Measurements from ENCODE around the gene PIGC.

PIGC gene

GRCh38 chr1:172443666-172444453 is at the start of gene PIGC:
PIGC (minus strand) TSS chr1:172444069; CDS start chr1:172442622, 1,447 bp downstream.
- no peaks in the 10 kb centered on the region for H3K27me3 ChIP-seq (ENCODE audit: control insufficient read depth, insufficient read depth, low read length)
- H3K36me3 ChIP-seq (ENCODE audit: control insufficient read depth, insufficient read depth, low read length): peaks cover 11% of the 10 kb centered on the region
- no peaks in the 10 kb centered on the region for H3K9me3 ChIP-seq (ENCODE audit: control insufficient read depth, insufficient read depth, low read depth, low read length)
- H3K27ac ChIP-seq (ENCODE audit: low read depth, low read length): peak within 1 kb of the TSS; percentile 80
- 0 out of 2 replicates have a peak, but pooled peaks cover 4% of the 10 kb centered on the region for H3K4me1 ChIP-seq (ENCODE audit: control insufficient read depth, insufficient read depth, low read length)
- H3K4me3 ChIP-seq (ENCODE audit: low read depth, low read length): peak within 1 kb of the TSS; percentile 76
- peak within 1 kb of the TSS; percentile 88 for H3K9ac ChIP-seq (ENCODE audit: low read length)

GRCh38 chr1:172492421-172492820 is 48.6 kb upstream of the PIGC start:
- Histone ChIP-seq H3K36me3 (ENCODE audit: control insufficient read depth, insufficient read depth, low read length) (no peaks in the 10 kb centered on the region), H3K9me3 (ENCODE audit: control insufficient read depth, insufficient read depth, low read depth, low read length) (no peaks in the 10 kb centered on the region), H3K27ac (ENCODE audit: low read depth, low read length) (no peak overlapping the region), H3K27me3 (ENCODE audit: control insufficient read depth, insufficient read depth, low read length) (no peaks in the 10 kb centered on the region; the same call in 1 of the 2 replicates), H3K4me3 (ENCODE audit: low read depth, low read length) (no peak overlapping the region), H3K9ac (ENCODE audit: low read length) (no peak overlapping the region), H3K4me1 (ENCODE audit: control insufficient read depth, insufficient read depth, low read length) (peaks cover 10% of the 10 kb centered on the region)

GRCh38 chr1:172489847-172490246 is 46.0 kb upstream of the PIGC start:
- no peaks in the 10 kb centered on the region; the same call in 1 of the 2 replicates for H3K27me3 ChIP-seq (ENCODE audit: control insufficient read depth, insufficient read depth, low read length)
- H3K4me3 ChIP-seq (ENCODE audit: low read depth, low read length): no peak overlapping the region
- H3K9me3 ChIP-seq (ENCODE audit: control insufficient read depth, insufficient read depth, low read depth, low read length): no peaks in the 10 kb centered on the region
- no peak overlapping the region for H3K9ac ChIP-seq (ENCODE audit: low read length)
- H3K27ac ChIP-seq (ENCODE audit: low read depth, low read length): no peak overlapping the region
- H3K4me1 ChIP-seq (ENCODE audit: control insufficient read depth, insufficient read depth, low read length): no peaks in the 10 kb centered on the region
- H3K36me3 ChIP-seq (ENCODE audit: control insufficient read depth, insufficient read depth, low read length): no peaks in the 10 kb centered on the region

- Histone ChIP-seq H3K9me3 (ENCODE audit: control insufficient read depth, insufficient read depth, low read depth, low read length) (no peaks in the 10 kb centered on the region), H3K4me3 (ENCODE audit: low read depth, low read length) (no peak overlapping the region), H3K36me3 (ENCODE audit: control insufficient read depth, insufficient read depth, low read length) (no peaks in the 10 kb centered on the region), H3K9ac (ENCODE audit: low read length) (no peak overlapping the region), H3K27me3 (ENCODE audit: control insufficient read depth, insufficient read depth, low read length) (no peaks in the 10 kb centered on the region; the same call in 1 of the 2 replicates), H3K4me1 (ENCODE audit: control insufficient read depth, insufficient read depth, low read length) (no peaks in the 10 kb centered on the region), H3K27ac (ENCODE audit: low read depth, low read length) (no peak overlapping the region)
These were observed 44.5 kb upstream of the PIGC start for GRCh38 chr1:172488393-172488792.

- H3K9me3 ChIP-seq (ENCODE audit: control insufficient read depth, insufficient read depth, low read depth, low read length): no peaks in the 10 kb centered on the region
- no peak overlapping the region for H3K9ac ChIP-seq (ENCODE audit: low read length)
- H3K4me3 ChIP-seq (ENCODE audit: low read depth, low read length): no peak overlapping the region
- no peaks in the 10 kb centered on the region for H3K4me1 ChIP-seq (ENCODE audit: control insufficient read depth, insufficient read depth, low read length)
- no peaks in the 10 kb centered on the region for H3K36me3 ChIP-seq (ENCODE audit: control insufficient read depth, insufficient read depth, low read length)
- no peak overlapping the region for H3K27ac ChIP-seq (ENCODE audit: low read depth, low read length)
- no peaks in the 10 kb centered on the region; the same call in 1 of the 2 replicates for H3K27me3 ChIP-seq (ENCODE audit: control insufficient read depth, insufficient read depth, low read length)
These were observed 43.7 kb upstream of the PIGC start for GRCh38 chr1:172487550-172487949.

GRCh38 chr1:172486805-172487454 is 43.1 kb upstream of the PIGC start:
- Histone ChIP-seq H3K36me3 (ENCODE audit: control insufficient read depth, insufficient read depth, low read length) (no peaks in the 10 kb centered on the region), H3K4me3 (ENCODE audit: low read depth, low read length) (no peak overlapping the region), H3K27me3 (ENCODE audit: control insufficient read depth, insufficient read depth, low read length) (no peaks in the 10 kb centered on the region; the same call in 1 of the 2 replicates), H3K9ac (ENCODE audit: low read length) (no peak overlapping the region), H3K27ac (ENCODE audit: low read depth, low read length) (no peak overlapping the region), H3K9me3 (ENCODE audit: control insufficient read depth, insufficient read depth, low read depth, low read length) (no peaks in the 10 kb centered on the region), H3K4me1 (ENCODE audit: control insufficient read depth, insufficient read depth, low read length) (no peaks in the 10 kb centered on the region)

- no peaks in the 10 kb centered on the region for H3K27me3 ChIP-seq (ENCODE audit: control insufficient read depth, insufficient read depth, low read length)
- H3K4me3 ChIP-seq (ENCODE audit: low read depth, low read length): no peak overlapping the region
- H3K27ac ChIP-seq (ENCODE audit: low read depth, low read length): no peak overlapping the region
- H3K9ac ChIP-seq (ENCODE audit: low read length): no peak overlapping the region
- H3K4me1 ChIP-seq (ENCODE audit: control insufficient read depth, insufficient read depth, low read length): no peaks in the 10 kb centered on the region
- H3K9me3 ChIP-seq (ENCODE audit: control insufficient read depth, insufficient read depth, low read depth, low read length): no peaks in the 10 kb centered on the region
- no peaks in the 10 kb centered on the region for H3K36me3 ChIP-seq (ENCODE audit: control insufficient read depth, insufficient read depth, low read length)
These were observed 41.8 kb upstream of the PIGC start for GRCh38 chr1:172485626-172486025.

GRCh38 chr1:172484252-172484651 is 40.4 kb upstream of the PIGC start:
- H3K4me3 ChIP-seq (ENCODE audit: low read depth, low read length): no peak overlapping the region
- no peaks in the 10 kb centered on the region for H3K9me3 ChIP-seq (ENCODE audit: control insufficient read depth, insufficient read depth, low read depth, low read length)
- peaks cover 5% of the 10 kb centered on the region; the same call in 1 of the 2 replicates for H3K4me1 ChIP-seq (ENCODE audit: control insufficient read depth, insufficient read depth, low read length)
- no peak overlapping the region for H3K27ac ChIP-seq (ENCODE audit: low read depth, low read length)
- H3K36me3 ChIP-seq (ENCODE audit: control insufficient read depth, insufficient read depth, low read length): no peaks in the 10 kb centered on the region
- no peaks in the 10 kb centered on the region for H3K27me3 ChIP-seq (ENCODE audit: control insufficient read depth, insufficient read depth, low read length)
- H3K9ac ChIP-seq (ENCODE audit: low read length): no peak overlapping the region

GRCh38 chr1:172483448-172483847 is 39.6 kb upstream of the PIGC start:
- Histone ChIP-seq H3K4me3 (ENCODE audit: low read depth, low read length) (no peak overlapping the region), H3K4me1 (ENCODE audit: control insufficient read depth, insufficient read depth, low read length) (peaks cover 5% of the 10 kb centered on the region; the same call in 1 of the 2 replicates), H3K27me3 (ENCODE audit: control insufficient read depth, insufficient read depth, low read length) (no peaks in the 10 kb centered on the region), H3K27ac (ENCODE audit: low read depth, low read length) (no peak overlapping the region), H3K9ac (ENCODE audit: low read length) (no peak overlapping the region), H3K36me3 (ENCODE audit: control insufficient read depth, insufficient read depth, low read length) (no peaks in the 10 kb centered on the region), H3K9me3 (ENCODE audit: control insufficient read depth, insufficient read depth, low read depth, low read length) (no peaks in the 10 kb centered on the region)

GRCh38 chr1:172482044-172482443 is 38.2 kb upstream of the PIGC start:
- H3K4me3 ChIP-seq (ENCODE audit: low read depth, low read length): no peak overlapping the region
- H3K4me1 ChIP-seq (ENCODE audit: control insufficient read depth, insufficient read depth, low read length): peaks cover 5% of the 10 kb centered on the region; the same call in 1 of the 2 replicates
- no peak overlapping the region for H3K9ac ChIP-seq (ENCODE audit: low read length)
- H3K27me3 ChIP-seq (ENCODE audit: control insufficient read depth, insufficient read depth, low read length): no peaks in the 10 kb centered on the region
- no peaks in the 10 kb centered on the region for H3K36me3 ChIP-seq (ENCODE audit: control insufficient read depth, insufficient read depth, low read length)
- H3K9me3 ChIP-seq (ENCODE audit: control insufficient read depth, insufficient read depth, low read depth, low read length): no peaks in the 10 kb centered on the region
- H3K27ac ChIP-seq (ENCODE audit: low read depth, low read length): no peak overlapping the region

- no peak overlapping the region for H3K9ac ChIP-seq (ENCODE audit: low read length)
- no peak overlapping the region for H3K27ac ChIP-seq (ENCODE audit: low read depth, low read length)
- H3K36me3 ChIP-seq (ENCODE audit: control insufficient read depth, insufficient read depth, low read length): no peaks in the 10 kb centered on the region
- H3K4me3 ChIP-seq (ENCODE audit: low read depth, low read length): no peak overlapping the region
- peaks cover 11% of the 10 kb centered on the region for H3K4me1 ChIP-seq (ENCODE audit: control insufficient read depth, insufficient read depth, low read length)
- H3K27me3 ChIP-seq (ENCODE audit: control insufficient read depth, insufficient read depth, low read length): no peaks in the 10 kb centered on the region
- H3K9me3 ChIP-seq (ENCODE audit: control insufficient read depth, insufficient read depth, low read depth, low read length): no peaks in the 10 kb centered on the region
These were observed 36.6 kb upstream of the PIGC start for GRCh38 chr1:172480431-172480830.
